GM21717 (cell line): ENCODE data around the gene C20orf202.

Experiments
- ATAC-seq: cut with Tn5 transposase; IDR thresholded peaks from one replicate; pipeline ENCODE4 v1.9.1; 2021; ENCODE audit warnings: mild to moderate bottlenecking, moderate library complexity; ENCODE audit not compliant: unreplicated experiment

The C20orf202 gene

DNA sequence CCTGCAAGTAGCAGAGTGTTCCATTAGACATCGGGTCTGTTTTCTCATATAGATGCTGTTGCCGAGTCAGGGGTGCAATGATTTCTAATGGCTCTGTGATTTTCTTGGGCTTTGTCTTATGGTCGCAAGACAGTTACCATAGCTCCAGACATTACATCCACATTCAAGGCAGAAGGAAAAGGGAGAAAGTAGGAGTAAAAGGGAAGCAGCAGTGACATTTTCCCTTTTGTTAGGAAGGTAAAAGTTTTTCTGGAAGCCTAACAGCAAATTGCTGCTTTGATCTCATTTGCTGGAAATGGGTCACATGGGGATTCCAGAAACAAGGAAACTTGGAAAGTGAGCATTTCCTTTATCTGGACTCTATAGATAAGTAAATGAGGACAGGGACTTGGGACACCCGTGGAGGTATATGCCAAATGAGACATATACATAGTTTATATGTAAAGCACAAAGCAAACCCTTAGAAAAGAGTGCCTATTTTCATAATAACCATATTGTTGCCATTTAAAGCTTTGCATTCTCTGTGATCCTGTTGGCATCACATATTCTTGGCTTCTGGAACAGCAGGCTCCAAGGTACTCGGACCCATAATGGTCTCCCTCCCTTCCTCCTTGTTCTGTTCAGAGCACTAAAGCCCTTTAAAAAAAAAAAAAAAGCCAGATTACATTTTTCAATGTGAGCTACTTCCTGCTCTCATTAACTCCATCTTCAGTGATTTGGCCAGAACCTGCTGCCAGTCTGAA lies at the start of gene C20orf202:
C20orf202 (plus strand) TSS at position 693 of the 743 bp plus-strand sequence. CDS start 132 bp downstream, outside the sequence.
- ATAC-seq = no peak

DNA sequence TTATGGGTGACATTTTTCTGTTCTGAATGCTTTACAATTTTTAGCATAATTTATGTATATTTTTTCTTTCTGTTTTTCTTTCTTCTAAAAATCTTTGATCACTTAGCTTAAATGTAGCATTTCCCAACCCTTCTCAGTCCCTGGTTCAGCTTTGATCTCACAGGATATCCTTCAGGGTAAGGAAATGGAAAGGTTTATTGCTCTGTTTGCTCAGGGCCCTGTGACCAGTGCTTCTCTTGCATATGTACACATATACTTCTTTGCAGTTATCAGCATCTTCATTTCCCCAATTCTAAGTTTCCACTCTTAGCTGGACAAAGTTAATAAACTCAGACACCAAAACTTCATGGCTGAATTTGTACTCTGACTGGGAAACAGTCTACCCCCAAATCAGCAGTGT lies 49.0 kb upstream of the C20orf202 start:
- no peak for ATAC-seq

DNA sequence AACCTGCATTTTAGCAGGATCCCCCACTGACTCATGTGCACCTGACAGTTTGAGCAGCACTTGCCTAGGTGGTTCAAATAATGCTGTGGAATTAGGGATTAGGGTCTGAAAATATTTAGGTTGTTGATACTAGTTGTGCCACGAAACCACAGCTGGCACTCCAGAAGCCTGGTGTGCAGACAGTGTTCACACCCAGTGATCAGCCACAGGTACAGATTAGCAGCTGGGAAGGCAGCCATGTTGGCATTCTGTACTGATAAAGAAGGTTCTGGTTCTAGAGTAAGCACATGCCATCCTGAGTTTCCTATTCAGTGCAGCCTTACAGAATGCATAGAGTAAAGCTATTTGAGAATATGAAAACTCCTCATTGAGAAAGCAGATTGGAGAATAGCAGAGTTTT lies 48.6 kb upstream of the C20orf202 start:
- no peak for ATAC-seq

DNA sequence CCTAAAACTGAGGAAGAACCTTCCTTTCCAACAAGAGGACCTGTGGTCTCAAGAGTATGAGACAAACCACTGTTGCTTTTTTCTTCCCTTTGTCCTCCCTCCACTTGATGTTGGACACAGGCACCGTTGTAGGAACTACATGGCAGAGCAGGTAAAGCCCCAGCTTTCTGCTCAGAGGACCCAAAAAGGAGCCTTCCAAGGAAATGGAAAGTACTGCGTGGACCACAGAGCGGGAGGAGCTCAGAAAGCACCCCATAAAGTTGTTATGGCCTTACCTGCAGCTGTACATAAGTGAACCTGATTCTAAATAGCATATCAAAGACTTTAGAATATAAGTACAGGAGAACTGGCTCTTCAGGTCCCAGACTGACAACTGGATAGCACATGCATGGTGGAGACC lies 47.9 kb upstream of the C20orf202 start:
- ATAC-seq = no peak

DNA sequence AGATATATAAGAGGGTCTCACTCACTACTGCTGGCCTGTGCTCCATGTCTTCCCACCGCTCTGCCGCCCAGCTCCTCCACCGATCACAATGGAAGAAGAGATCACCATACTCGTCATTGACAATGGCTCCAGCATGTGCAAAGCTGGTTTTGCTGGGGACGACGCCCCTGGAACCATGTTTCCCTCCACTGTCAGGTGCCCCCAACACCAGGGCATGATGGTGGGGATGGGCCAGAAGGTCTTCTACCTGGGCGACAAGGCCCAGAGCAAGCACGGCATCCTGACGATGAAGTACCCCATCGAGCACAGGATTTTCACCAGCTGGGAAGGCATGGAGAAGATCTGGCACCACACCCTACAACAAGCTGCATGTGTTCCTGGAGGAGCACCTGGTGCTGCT lies 42.8 kb upstream of the C20orf202 start:
- ATAC-seq = no peak

DNA sequence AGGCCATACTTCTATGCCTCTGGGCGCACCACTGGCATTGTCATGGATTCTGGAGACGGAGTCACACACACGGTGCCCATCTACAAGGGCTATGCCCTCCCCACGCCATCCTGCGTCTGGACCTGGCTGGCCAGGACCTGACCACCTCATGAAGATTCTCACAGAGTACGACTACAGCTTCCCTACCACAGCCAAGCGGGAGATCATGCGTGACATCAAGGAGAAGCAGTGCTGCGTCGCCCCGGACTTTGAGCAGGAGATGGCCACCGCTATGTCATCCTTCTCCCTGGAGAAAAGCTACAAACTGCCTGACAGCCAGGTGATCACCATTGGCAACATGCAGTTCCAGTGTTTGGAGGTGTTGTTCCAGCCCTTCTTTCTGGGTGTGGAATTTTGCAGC lies 42.3 kb upstream of the C20orf202 start:
- ATAC-seq = no peak

DNA sequence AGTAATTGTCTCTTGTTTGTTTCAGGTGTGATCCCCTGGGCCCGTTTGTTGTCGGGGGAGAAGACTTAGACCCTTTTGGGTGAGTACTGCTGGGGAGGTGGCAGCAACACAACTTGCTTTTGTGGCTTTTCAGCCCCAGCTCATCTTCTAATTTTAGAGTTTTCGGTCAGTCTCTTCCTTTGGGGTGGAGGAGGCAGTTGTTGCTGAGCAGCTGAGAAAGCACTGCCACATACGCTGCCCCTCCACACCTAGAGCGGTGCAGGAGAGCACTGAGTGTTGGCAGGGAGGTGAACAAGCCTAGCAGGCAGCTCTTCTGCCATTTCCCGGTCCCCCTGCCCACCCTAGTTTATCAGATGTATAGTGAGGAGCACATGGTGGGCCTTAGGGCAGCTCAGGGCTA lies 40.1 kb upstream of the C20orf202 start:
- no peak for ATAC-seq

DNA sequence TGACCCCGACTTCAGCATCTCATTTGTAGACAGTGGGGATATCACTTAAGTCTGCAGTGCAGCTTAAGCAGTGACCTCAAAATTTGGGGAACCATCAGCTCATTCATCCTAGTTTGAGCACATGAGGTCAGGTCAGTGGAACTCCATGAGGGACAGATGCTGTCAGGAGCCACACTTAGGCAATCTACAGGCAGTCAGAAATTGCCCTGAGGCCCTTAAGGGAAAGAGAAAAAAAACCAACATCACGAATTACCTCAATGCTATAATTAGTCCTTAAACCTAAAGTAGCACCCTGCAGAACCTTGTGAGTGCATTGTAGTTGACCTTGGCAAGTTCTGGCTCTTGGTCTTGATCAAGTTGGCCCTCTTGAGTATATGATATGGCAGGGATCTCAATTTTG lies 39.6 kb upstream of the C20orf202 start:
- no peak for ATAC-seq

DNA sequence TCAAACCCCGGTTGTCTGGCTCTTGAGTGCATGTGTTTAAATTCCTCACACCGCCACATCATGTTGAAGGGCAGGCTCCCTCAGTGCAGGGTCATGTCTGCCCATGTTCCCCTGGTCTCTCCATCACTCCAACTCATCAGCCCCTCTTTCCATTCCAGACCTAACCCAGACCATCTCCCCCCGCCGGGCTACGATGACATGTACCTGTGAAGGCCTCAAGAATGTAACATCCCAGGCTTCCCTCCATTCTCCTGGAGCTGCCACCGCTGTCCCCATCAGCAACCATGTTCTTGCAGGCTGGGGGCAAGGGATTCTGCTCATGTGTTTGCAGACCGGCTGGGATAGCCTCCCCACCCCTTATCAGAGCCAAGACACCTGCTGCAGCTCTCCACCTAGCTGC lies 38.4 kb upstream of the C20orf202 start:
- no peak for ATAC-seq

DNA sequence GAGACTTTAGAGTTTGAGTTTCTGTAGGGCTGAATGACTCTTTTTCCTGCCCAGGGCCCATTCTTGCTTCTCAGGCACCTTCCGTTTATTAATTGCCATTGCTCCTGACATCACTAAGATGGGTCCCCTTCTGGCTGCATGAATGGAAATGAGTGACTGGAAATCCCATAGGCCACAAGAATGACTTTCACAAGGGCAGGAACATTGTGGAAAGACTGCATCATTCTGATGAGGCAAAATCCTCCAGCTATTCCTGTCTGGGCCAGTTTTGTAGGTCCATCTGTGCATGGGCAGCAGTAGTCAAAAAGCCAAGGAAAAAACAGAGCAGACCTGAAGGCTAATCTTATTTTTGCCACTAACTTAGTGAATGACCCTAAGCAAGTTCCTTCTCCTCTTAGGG lies 37.7 kb upstream of the C20orf202 start:
- no peak for ATAC-seq

DNA sequence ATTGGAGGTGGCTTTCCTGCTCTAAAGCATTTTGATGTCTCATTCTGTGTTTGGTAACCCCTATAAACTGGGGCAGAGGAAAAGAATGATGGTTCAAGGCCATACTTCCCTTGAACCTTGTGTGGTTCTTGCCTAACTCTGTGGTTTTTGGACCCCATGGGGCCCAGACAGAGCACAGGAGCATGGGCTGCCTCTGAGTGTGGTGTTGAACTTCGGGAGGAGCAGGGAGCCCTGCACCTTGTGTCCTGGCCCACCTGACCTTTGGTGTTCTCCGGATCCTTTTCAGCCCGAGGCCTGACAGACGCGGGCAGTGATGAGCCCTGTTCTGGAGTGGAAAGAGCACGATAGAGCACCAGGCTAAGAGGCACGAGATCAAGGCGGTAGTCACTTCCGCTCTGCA lies 37.3 kb upstream of the C20orf202 start:
- ATAC-seq = no peak

DNA sequence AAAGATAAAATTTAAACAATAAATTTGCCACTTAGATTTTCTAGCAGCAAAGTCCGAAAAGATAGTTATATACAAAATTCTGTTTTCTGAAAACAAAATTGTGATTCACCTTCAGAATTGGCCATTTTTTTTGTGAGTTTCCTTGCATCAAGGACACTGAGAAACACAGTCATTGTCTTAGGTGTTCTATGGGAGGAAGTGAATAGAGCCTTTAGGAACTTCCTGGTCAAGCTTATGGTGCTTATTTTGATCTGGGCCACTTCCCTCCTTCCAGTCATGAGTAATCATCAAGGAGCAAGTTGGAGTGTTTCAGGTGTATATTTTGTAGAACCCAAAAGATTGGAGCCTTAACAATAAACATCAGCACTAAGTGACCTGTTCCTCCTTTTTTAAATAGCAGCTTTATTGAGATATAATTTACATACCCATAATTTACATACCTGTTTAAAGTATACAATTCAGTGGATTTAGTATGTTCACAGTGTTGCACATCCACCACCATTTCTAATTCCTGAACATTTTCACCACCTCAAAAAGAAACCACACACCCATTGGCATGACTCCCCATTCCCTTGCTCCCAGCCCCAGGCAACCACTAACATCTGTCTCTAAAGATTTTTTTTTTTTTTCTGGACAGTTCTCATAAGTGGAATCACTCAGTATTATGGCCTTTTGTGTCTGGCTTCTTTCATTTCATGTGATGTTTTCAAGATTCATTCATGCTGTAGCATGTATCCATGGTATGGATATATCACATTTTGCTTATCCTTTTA lies 36.1 kb upstream of the C20orf202 start:
- ATAC-seq = no peak

DNA sequence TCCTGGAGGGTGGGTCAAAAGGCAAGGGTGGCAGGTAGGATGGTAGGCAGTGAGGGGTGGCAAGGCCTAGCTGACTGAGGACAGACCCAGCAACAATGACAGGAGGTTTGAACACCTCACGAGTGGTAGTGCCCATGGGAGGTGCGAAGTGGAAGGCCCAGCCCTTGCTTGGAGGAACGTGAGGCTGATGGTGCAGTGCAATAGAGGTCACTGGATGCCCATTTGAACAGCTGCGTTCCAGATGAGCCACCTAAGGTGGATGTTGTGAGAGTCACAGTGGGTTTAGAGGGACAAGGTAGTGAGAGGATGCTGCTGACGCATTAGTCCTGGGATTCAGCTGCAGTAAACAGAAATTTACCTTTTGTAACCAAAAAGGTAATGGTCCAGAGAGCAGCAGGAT lies 34.0 kb upstream of the C20orf202 start:
- no peak for ATAC-seq

DNA sequence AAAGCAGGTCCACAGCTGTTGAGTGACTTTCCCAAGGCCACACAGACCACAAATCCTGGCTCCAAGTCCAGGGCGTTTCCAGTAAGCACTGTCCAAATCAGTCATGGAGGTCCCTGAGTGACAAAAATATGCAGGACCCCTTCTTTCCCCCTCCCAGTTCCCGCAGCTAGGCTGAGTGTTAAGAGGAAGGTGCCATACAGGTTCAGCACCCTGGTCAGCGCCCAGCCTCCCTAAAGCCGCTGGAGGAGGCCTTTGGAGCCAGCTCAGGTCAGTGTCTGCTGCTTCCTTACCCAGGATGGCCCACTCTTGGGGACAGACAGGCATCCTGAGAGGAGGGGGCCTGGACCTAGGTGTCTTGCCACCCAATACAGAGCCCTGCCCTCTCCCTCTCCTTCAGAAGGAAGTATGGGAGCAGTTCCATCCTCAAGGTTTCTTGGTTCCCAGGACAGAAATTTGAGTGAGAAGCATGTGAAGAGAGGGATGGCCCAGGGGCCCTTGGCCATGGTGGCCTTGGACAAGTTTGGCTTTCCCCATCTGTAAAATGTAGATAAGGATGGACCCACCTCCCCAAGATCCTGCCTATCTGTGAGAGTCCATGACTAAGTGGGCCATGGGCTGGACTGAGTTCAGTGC lies 31.7 kb upstream of the C20orf202 start:
- ATAC-seq = no peak

DNA sequence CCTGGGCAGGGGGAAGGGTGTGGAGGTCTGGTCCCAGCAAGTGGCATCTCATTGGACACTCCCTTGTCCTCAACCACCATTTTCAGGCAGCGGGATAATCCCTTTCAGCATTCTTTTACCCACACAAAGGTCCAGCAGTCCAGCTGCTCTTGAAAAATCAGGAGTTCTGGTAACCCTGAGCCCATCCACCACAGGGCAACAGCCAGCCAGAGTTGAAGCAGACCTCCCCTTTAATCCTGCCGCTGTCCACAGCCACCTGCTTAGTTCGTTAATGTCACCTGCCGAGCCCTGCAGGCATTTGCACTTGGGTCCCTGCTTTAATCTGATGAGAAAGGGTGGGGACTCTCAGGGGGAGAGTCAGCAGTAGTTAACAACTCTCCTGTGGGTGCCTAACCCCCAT lies 29.6 kb upstream of the C20orf202 start:
- no peak for ATAC-seq

DNA sequence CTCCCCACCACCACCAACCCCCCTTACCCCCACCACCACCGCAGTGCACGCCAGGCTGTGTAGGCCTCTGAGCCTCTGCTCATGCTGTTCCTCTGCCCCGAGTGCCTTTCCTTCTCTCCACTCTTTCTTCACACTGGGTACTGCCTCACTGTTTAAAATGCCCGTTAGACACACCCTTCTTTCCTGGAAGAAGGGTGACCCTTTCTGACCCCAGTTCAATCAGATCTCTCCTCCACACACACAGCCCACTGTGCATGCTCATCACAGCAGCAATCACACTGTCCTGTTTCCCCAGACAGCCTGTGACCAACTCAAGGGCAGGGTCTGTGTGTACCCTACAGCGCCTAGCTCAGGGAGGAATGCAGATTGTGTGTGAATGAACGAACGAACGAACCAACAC lies 28.5 kb upstream of the C20orf202 start:
- ATAC-seq = no peak

DNA sequence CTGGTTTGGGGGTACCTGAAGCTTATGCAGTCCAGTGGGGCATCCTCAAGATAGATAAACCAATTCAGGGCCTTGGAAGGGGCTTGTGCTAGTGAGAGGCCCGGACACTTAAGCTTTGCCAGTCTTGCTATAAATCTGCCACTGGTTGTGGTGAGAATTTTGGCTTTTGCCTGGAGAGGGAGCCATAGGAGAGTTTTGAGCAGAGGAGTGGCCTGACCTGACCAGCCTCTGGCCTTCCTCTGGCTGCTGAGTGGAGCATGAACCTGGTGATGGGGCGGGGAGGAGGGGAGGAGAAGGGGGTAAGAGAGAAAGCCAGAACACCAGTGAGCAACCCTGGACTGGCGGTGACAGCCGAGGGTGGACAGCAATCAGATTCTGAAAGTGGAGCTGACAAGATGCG lies 25.6 kb upstream of the C20orf202 start:
- no peak for ATAC-seq

DNA sequence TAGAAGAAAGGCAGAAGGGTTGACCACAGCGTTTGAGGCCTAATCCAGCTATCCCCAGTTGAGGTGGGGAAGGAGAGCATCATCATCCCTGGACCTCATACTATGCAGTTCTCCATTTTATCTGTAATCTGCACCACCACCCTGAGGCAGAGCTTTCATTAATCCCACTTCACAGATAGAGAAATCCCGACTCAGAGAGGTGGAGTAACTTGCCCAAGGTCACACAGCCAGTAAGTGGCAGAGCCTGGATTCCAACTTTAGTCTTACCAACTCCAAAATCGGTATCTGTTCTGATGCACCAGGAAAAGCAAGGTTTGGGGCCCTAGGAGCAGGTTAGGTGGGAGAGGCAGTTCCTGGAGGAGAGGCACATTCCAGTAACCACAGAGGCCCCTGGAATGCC lies 25.2 kb upstream of the C20orf202 start:
- no peak for ATAC-seq

DNA sequence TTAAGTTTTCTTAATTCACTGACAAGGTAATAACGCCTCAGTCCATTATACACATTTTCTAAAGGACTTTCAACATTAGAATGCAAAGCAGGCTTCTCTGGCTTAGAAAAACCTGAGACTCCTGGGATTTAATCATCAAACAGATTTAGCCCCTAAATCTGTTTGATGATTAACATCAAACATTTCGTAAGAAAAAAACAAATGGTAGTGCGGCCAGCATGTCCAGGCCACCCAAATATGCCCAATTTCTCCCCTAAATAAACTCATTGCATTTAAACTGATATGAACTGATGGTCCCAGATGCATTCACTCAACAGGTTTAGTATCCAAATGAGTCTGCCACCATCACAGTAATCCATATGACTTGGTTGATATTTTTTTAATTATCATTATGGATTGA lies 24.6 kb upstream of the C20orf202 start:
- no peak for ATAC-seq

DNA sequence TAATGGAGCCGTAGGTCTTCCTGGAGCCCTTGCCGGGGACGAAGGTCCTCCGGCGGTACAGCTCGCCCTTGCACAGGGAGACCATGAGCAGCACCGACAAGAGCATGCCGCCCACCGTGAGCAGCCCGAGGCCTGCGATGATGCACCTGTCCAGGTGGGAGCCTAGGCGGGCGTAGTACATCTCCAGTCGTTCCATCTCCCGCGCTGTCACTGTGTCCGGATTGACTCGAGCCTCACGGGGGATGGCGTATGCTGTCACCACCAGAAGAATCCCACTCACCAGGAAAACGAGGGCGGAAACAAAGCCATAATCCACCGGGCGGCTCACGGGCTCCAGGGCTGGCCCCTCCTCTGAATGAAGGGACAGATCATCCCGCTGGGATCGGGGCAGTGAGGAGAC lies 22.3 kb upstream of the C20orf202 start:
- ATAC-seq = no peak

DNA sequence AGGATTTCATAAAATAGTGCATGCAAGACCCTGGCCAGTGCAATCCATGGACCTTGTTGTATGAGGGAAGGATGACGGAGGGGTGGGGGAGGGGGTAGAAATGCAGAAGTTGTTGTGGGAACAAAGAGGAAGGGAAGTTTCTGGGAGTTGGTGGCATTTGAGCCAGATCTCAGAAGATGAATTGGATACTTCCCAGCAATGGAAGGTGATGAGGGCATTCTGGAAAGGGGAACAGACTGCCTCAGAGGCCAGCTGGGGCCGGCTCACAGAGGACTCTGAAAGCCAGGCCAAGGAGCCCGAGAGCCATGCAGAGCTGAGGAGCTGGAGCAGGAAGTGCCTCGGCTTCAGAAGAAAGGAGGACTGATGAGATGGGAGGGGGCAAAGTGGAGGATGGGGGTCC lies 21.1 kb upstream of the C20orf202 start:
- ATAC-seq = no peak

DNA sequence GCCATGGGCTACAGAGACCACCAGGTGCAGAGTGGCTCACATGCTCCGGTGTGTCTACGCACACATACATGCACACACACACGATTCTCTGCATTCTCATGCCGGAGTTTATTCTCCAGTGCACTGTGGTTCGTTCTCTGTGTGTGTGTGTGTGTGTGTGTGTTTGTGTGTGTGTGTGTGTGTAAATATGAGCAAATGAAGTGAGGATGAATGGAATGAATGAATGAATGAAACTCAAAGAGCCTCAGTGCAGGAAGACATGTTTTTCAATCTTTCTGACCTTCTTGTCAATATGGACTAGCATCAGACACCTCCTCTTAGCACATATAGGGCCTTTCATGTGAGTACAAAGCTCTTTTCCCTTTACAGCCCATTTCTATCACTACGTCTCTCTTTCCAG lies 20.1 kb upstream of the C20orf202 start:
- ATAC-seq = no peak
